Stimulated activated CD4-positive, alpha-beta T cell treated with anti-CD3 and anti-CD28 coated beads, Interleukin-12 subunit alpha, Interleukin-12 subunit beta, amount 100 ng/mL, for 4 hours (primary cell): ENCODE measurements around the gene ZNF133.
"Not testable (repeated sequence)": the region's sequence is repeated elsewhere in the genome, so short reads cannot be mapped to it uniquely, and the experiment has no call there.

Experiments
- DNase-seq: peaks from one replicate; pipeline ENCODE4 v3.0.0-alpha.2; 2020

The ZNF133 gene

GRCh38 chr20:18287546-18287914 lies 797 bp upstream of the ZNF133 start:
- DNase-seq = no peak

DNA sequence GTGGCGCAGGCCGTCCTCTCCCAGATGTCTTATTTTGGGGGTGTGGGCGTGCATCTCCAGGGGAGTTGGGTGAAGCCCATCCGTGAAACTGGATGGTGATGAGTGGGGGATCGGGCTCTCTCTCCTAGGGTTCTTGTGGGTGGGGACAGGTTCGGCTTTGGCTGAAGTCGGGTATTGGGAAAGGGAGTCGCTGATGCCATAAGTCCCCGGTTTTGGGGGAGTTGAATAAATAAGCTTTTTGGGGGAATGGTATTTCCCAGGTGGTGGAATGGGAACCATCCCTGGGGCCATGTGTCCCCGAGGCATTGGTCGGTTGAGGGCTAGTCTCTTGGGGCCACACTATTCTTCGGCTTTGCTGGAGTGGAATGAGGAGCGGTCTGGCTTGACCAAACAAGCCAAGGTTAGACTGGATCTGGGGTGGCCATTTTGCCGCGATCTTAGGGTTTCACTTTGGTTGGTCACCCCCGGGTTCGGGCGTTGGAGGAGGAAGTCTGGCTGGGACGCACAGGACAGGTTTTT lies 481 bp downstream of the ZNF133 start:
- DNase-seq = no peak

DNA sequence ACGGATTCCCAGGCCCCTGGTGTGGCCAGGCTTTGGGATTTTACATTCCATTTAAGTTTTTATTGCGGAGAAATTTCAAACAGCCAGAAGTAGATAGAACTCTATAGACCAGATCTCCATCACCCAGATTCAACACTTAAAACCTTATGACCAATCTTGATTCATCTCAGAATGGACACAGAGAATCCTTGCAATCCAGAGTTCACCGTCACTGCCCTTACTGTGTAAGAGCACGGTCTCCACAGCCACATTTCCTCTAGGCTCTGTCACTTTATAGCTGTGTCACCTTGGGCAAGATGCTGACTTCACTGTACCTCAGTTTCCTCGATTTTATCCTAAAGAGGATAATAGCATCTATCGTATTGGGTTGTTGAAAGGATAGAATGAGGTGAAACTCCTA lies 979 bp downstream of the ZNF133 start:
- no peak for DNase-seq

GRCh38 chr20:18299364-18299763 lies 11.0 kb downstream of the ZNF133 start:
- DNase-seq = no peak

- DNase-seq = no peak
Measured at GRCh38 chr20:18304618-18305017, 16.3 kb downstream of the ZNF133 start.

GRCh38 chr20:18307301-18307700 lies 19.0 kb downstream of the ZNF133 start:
- DNase-seq = no peak

DNA sequence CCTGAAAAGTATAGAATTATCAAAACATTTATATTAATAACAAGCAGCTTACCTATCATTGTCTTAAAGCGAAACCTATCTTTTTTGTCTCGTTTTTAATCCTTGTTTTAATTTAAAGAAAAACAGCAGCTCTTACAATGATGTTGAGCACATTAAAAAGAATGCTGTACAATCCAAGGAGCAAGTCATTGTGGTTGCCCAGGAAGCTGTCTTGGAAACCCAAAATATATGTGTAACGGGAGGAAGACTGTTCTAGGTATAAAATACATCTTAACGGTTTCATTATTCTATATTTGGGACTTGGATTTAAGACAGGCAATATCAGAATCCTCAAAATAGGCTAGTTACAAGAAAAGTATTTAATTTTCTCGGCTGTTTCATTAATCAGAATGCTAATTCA lies 21.7 kb downstream of the ZNF133 start:
- no peak for DNase-seq

- no peak for DNase-seq
Measured at GRCh38 chr20:18310592-18310991, 22.3 kb downstream of the ZNF133 start.

DNA sequence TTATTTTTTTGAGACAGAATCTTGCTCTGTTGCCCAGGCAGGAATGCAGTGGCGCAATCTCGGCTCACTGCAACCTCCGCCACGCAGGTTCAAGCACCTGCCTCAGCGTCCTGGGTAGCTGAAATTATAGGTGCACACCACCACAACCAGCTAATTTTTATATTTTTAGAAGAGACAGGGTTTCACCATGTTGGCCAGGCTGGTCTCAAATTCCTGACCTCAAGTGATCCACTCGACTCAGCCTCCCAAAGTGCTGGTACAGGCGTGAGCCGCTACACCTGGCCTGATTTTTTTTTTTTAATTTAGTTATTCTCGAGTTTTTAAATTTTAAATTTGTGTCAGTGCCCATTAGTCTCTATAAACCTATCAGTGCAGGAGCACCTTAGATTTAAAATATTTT lies 24.4 kb downstream of the ZNF133 start:
- DNase-seq = no peak

DNA sequence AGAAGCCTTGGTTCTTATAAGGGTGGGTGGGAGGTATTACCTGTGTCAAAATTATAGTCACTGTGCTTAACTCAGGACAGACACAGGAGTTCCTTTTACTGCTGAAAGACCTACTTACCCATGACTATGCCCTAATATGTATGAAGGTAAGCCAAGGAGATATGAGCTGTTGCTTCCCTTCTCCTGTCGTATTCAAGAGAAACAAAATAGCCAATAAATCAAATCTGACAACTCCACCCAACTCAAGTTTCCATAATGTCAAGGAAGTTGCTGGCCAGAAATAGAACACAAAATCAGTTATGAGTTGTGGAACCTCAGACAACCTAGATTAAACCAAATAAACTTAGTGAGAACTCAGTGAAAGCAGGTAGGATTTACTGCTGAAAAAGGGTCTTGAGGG lies 25.1 kb downstream of the ZNF133 start:
- no peak for DNase-seq

DNA sequence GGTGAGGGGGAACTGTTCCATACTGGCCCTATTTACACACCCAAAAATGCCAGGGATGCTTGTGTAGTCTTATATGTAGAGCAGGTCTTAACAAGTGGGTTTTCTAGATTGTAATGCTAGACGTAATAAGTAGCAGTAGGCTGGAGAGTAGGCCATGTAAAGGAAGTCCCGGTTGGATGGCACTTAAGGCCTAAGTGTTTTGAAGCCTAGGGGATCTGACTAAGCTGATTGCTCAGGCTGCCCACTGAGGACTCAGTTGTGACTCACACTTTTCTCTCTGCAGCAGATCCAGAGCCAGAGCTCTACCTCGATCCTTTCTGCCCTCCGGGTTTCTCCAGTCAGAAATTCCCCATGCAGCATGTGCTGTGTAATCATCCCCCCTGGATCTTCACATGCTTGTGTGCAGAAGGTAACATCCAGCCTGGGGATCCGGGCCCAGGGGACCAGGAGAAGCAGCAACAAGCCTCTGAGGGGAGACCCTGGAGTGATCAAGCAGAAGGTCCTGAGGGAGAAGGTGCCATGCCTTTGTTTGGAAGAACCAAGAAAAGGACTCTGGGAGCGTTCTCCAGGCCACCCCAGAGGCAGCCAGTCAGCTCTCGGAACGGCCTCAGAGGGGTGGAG lies 26.6 kb downstream of the ZNF133 start:
- DNase-seq = no peak

DNA sequence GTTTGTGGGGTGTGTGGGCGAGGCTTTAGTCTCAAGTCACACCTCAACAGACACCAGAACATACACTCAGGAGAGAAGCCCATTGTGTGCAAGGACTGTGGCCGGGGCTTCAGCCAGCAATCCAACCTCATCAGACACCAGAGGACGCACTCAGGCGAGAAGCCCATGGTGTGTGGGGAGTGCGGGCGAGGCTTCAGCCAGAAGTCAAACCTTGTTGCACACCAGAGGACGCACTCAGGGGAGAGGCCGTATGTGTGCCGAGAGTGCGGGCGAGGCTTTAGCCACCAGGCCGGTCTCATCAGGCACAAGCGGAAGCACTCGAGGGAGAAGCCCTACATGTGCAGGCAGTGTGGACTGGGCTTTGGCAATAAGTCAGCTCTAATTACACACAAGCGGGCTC lies 27.8 kb downstream of the ZNF133 start:
- no peak for DNase-seq

GRCh38 chr20:18321316-18321715 lies 33.0 kb downstream of the ZNF133 start:
- no peak for DNase-seq

DNA sequence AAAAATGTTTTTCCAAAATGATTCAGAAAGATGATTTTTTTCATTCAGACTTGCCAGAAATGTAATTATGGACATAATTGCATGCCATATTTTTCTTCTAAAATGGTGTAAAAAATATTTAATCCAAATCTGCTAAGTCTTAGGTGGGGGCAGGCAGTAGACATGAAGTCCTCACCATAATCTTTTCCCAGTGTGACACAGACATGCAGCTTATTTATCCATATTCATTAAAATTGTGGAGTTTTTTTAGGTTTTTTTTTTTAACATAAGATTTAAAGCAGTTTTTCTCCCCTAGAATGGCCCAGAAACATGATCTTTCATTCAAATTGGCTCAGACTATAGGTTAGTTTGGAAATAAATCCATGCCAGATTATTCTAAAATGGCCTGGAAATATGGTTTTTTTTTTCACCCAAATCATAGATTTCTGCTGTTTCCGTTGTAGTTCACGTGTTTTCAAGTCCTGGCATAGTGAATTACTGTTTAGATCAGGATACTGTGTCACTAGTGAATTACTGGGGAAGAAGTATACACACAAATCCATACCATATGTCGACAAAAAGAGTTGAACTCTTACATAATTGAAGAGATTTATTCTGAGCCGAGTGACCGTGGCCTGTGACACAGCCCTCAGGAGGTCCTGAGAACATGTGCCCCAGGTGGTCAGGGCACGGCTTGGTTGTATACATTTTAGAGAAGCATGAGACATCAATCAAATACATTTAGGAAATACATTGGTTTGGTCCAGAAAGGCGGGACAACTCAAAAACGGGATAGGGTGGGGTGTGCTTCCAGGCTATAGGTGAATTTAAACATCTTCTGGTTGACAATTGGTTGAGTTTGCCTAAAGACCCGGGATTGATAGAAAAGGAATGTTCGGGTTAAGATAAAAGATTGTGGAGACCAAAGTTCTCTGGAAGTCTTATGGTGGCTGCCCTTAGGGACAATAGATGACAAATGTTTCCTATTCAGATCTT lies 33.9 kb downstream of the ZNF133 start:
- DNase-seq = no peak

GRCh38 chr20:18323705-18324104 lies 35.4 kb downstream of the ZNF133 start:
- no peak for DNase-seq

- DNase-seq = no peak
Measured at GRCh38 chr20:18324596-18325089, 36.3 kb downstream of the ZNF133 start.

- DNase-seq = no peak
Measured at GRCh38 chr20:18326990-18327389, 38.7 kb downstream of the ZNF133 start.

GRCh38 chr20:18331694-18332093 lies 43.4 kb downstream of the ZNF133 start:
- DNase-seq = no peak

DNA sequence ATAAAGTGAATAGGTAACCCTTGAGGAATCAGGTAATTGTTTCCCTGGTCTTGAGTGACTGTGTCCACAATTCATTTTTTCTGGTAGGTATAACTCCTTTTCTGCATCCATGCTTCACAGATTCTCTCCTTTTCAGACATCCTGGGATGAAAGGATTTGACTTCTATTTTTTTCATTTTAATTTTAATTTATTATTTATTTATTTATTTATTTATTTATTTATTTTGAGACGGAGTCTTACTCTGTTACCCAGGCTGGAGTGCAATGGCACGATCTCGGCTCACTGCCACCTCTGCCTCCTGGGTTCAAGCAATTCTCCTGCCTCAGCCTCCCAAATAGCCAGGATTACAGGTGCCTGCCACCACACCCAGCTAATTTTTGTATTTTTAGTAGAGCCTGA lies 61.4 kb downstream of the ZNF133 start:
- DNase-seq = not testable (repeated sequence)

DNA sequence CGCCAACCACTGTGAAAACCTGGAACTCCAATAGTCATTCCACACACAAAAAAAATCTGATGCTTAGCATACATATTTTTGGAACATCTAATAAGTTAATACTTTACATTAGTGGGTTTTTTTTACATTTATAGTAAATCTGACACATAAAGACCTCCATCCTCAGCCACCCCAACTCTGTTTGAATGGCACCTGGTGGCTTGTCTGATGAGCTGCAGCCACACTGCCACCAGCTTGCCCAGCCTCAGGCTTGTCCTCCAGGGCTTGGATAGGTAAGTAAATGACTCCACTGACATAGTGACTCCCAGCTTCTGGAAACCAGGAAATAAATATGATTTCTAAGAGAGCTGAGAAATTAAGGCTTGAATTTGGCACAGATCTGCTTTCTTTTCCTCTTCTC lies 71.5 kb downstream of the ZNF133 start:
- DNase-seq = no peak

- DNase-seq = no peak
Measured at GRCh38 chr20:18360635-18361034, 72.3 kb downstream of the ZNF133 start.

- no peak for DNase-seq
Measured at GRCh38 chr20:18361678-18362077, 73.4 kb downstream of the ZNF133 start.

DNA sequence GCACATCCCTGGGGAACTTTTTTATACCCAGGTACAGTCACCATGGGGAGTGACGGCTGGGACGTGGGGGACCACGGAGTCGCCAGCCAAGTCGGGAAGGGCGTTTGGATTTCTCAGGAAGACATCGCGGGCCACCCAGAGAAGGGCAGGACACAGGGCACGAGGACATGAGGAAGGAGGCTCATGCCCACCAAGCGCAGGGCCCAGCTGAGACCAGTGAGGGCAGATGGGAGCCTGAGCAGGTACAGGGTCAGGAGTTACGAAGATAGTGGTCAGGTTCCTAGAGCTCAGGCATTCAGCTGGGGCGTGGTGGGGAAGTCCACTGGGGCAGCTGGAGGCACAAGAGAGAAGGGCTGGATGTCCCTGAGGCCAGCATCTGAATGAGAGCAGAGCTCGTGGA lies 74.6 kb downstream of the ZNF133 start:
- DNase-seq = no peak

DNA sequence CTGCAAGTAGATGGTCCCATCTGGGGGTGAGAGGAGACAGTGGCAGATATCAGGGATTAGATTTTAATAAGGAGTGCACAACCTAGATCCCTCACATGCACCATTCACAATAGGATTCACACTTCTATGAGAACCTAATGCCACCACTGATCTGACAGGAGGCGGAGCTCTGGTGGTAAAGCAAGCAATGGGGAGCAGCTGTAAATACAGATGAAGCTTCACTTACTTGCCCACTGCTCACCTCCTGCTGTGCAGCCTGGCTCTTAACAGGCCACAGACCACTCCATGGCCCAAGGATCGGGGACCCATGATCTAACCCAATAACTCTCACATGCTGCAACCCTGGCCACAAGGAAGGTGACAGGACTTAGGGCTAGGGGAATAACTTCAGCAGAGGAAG lies 75.4 kb downstream of the ZNF133 start:
- no peak for DNase-seq
